Prostate gland (tissue), 2 donors: ENCODE measurements around the gene RGS13. TPM values are rescaled to one million over a fixed set of nuclear protein-coding genes. Genes with fewer than 3 reads are reported as not detected.

Source experiments
- DNase-seq: peaks from one replicate; pipeline ENCODE4 v3.0.0-alpha.2; 2019; ENCODE audit warnings: low spot score
- H3K27ac ChIP-seq, 2 donors: fragments of 200-600 bp; sonication (generic); 2 replicates each; pipeline ENCODE4 v1.5.1; 2017 to 2019
- H3K27me3 ChIP-seq: fragments of 200-600 bp; sonication (generic); replicated peaks from 2 replicates; pipeline ENCODE4 v1.5.1; 2019; ENCODE audit not compliant: insufficient read depth
- H3K36me3 ChIP-seq, 2 donors: fragments of 200-600 bp; sonication (generic); 1 replicate in 1 of 2; 2 replicates in 1 of 2; pipeline versions ENCODE4 v1.5.1 to v1.8.1; 2017 to 2019
- H3K4me1 ChIP-seq: fragments of 200-600 bp; sonication (generic); replicated peaks from 2 replicates; pipeline ENCODE4 v1.5.1; 2019
- H3K4me3 ChIP-seq, 2 donors: fragments of 200-600 bp; sonication (generic); 2 replicates each; pipeline ENCODE4 v1.5.1; 2017 to 2019
- H3K9me3 ChIP-seq: fragments of 200-600 bp; sonication (generic); 2 replicates; pipeline ENCODE4 v1.5.1; 2017
- POLR2A ChIP-seq: fragments of 450-650 bp; IDR thresholded peaks from one replicate; pipeline ENCODE4 v1.6.1; 2016; ENCODE audit warnings: antibody characterized with exemption, mild to moderate bottlenecking
- POLR2AphosphoS5 ChIP-seq: sonication (generic); formaldehyde crosslinking; IDR thresholded peaks from one replicate; pipeline ENCODE4 v1.6.1; 2017; ENCODE audit warnings: antibody characterized with exemption
- WGBS: methylation state at CpG from one replicate; pipeline ENCODE4 v1.1.5; 2018; 5-methylcytosine and 5-hydroxymethylcytosine counted together
- intact Hi-C: fragments of 100-400 bp; cut with DNase I; formaldehyde crosslinking; loops from one replicate; pipeline ENCODE4 v1.14.2; 2022
- total RNA-seq, 2 donors: library from RNA; depleted of rRNA; stranded (reverse); fragments of >200 nt; gene quantifications; one replicate each; pipeline ENCODE4 v1.1.0, GENCODE V29; 2016
- TF ChIP-seq, protein P1 (sequence below), 4 experiments: fragments of 200-600 bp in 2 of 4; fragments of 450-650 bp in 2 of 4; sonication (generic) in 2 of 4; IDR thresholded peaks; 1 replicate in 3 of 4; 2 replicates in 1 of 4; pipeline ENCODE4 v1.5.1; 2016 to 2019; ENCODE audit warnings: antibody characterized with exemption in 4 of 4, mild to moderate bottlenecking in 2 of 4, moderate library complexity in 2 of 4

The RGS13 gene
- total RNA-seq, 2 donors from 2014 or later = not detected

DNA sequence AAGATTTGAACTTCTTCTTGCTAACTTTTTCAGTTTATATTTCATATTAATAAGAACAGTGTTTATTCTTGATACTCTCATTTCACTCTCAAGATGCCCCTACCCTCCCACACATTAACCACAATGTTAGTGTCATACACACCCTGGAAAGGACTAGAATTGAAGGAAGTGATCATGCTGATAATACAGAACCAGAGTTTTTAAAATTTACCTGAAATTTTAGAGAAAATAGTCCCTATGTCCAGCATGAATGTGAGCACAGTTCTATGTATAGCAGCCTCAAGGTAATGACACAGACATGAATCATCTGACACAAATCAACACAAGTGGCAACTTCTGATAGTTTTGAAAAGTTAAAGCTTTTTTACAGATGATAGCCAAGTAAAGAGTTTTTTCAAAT is 34.4 kb upstream of the RGS13 start:
- no peak for DNase-seq
- no peak overlapping the region for H3K27ac ChIP-seq
- intact Hi-C loops = loop anchor here (10.0 kb wide), 1 partner anchor 423 kb away; no protein-coding TSS in a partner anchor
- TF ChIP-seq, protein P1, sequence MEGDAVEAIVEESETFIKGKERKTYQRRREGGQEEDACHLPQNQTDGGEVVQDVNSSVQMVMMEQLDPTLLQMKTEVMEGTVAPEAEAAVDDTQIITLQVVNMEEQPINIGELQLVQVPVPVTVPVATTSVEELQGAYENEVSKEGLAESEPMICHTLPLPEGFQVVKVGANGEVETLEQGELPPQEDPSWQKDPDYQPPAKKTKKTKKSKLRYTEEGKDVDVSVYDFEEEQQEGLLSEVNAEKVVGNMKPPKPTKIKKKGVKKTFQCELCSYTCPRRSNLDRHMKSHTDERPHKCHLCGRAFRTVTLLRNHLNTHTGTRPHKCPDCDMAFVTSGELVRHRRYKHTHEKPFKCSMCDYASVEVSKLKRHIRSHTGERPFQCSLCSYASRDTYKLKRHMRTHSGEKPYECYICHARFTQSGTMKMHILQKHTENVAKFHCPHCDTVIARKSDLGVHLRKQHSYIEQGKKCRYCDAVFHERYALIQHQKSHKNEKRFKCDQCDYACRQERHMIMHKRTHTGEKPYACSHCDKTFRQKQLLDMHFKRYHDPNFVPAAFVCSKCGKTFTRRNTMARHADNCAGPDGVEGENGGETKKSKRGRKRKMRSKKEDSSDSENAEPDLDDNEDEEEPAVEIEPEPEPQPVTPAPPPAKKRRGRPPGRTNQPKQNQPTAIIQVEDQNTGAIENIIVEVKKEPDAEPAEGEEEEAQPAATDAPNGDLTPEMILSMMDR (IDR thresholded peaks at IDR 0.05) = no peak
- no peak for TF ChIP-seq POLR2AphosphoS5
- TF ChIP-seq POLR2A = no peak
- H3K4me1 ChIP-seq = no peaks in the 10 kb centered on the region
- H3K9me3 ChIP-seq = no peaks in the 10 kb centered on the region
- H3K27me3 ChIP-seq = no peaks in the 10 kb centered on the region
- H3K36me3 ChIP-seq = no peaks in the 10 kb centered on the region
- H3K4me3 ChIP-seq = no peak overlapping the region

DNA sequence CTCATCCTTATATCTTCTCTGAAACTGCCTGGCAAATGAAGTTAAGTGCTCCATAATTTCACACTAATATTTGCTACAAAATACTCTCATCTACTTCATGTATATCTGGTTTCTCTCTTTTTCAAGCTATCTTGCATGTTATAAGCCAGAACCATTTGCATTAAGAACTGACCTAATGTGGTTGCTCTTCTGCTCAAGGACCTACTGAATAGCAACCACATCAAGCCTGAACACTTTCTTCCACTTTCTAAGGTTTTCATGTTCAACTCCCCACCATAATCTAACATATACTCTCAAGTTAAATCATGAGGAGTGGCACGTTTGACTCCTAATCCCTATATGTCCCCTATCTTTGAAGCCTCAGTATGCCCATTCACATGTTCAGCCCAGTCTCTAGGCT is 33.2 kb upstream of the RGS13 start:
- H3K27ac ChIP-seq = no peak overlapping the region
- H3K9me3 ChIP-seq = no peaks in the 10 kb centered on the region
- H3K4me1 ChIP-seq = no peaks in the 10 kb centered on the region
- intact Hi-C loops = loop anchor here (10.0 kb wide), 1 partner anchor 422 kb away; no protein-coding TSS in a partner anchor
- no peak for DNase-seq
- no peaks in the 10 kb centered on the region for H3K27me3 ChIP-seq
- WGBS = 92% methylated on average over 1 of the region's 1 CpG
- TF ChIP-seq POLR2A = no peak
- TF ChIP-seq POLR2AphosphoS5 = no peak
- TF ChIP-seq, protein P1 (IDR thresholded peaks at IDR 0.05) = no peak
- no peaks in the 10 kb centered on the region for H3K36me3 ChIP-seq
- H3K4me3 ChIP-seq = no peak overlapping the region

DNA sequence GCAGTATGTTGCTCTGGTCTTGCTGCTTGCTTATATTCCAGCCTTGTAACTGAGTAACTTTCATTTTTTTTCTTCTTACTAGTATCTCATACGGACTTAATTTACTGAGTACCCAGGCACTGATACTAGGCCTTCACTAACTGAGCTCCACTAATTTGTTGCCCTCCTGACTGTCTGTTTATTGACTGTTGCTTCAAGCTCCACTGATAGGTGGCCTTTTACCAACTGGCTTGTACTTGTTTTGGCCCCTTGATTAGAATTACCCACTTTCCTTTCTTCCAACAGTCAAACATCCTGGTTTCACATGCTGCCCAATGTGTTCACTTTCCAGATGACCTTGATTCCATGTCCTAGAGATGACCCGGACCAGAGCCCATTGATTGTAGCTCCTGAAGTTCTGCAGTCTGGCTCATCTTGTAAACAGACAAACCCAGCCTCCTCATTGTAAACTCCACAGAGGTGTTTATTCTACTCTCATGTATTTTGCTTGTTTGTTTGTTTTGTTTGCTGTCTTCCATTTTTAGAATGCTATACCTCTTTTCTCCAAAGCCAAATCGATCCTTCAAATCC is 32.6 kb upstream of the RGS13 start:
- no peak overlapping the region for H3K4me3 ChIP-seq

DNA sequence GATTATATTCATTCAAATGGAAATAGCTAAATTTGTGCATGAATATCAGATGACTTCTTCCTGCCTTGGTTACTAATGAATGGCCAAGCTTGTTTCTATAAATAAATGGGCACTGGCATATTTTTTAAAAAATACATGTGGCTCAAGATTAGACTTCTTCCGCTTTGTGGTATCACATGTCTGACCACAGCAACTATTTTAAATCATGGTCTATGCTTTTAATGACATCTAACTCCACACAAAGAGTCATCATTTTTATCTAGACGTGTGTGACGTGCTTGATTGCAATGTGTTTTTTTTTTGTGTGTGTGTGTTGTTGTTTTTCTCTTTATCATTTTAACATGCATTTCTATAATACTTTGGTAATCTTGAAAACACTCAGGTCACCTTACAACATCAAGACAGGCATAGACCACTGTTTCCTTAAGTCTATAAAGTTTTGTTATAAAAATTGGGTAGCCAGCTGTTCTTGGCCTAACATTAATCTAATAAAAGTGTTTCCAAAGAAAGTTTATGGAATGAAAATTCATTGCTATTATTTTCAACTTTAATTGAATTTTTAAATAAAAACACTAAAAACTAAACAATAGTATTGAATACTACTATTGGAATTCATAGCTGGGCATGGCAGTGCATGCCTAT is 30.8 kb upstream of the RGS13 start:
- TF ChIP-seq, protein P1 (IDR thresholded peaks at IDR 0.05) = no peak
- TF ChIP-seq POLR2AphosphoS5 (no peak), POLR2A (no peak)
- H3K4me3 ChIP-seq = no peak overlapping the region
- intact Hi-C loops = loop anchor here (10.0 kb wide), 1 partner anchor 420 kb away; no protein-coding TSS in a partner anchor
- no peaks in the 10 kb centered on the region for H3K9me3 ChIP-seq
- no peak for DNase-seq
- no peaks in the 10 kb centered on the region for H3K4me1 ChIP-seq
- H3K27me3 ChIP-seq = no peaks in the 10 kb centered on the region
- H3K36me3 ChIP-seq = no peaks in the 10 kb centered on the region
- no peak overlapping the region for H3K27ac ChIP-seq
- WGBS = 84% methylated on average over 3 of the region's 3 CpGs

More for the DNA sequence above, 32.6 kb upstream of the RGS13 start:
- intact Hi-C loops = loop anchor here (10.0 kb wide), 1 partner anchor 421 kb away; no protein-coding TSS in a partner anchor
- TF ChIP-seq POLR2A (no peak), POLR2AphosphoS5 (no peak)
- TF ChIP-seq, protein P1 (IDR thresholded peaks at IDR 0.05) = no peak
- 75% methylated on average over 3 of the region's 3 CpGs for WGBS
- H3K4me1 ChIP-seq = no peaks in the 10 kb centered on the region
- no peaks in the 10 kb centered on the region for H3K9me3 ChIP-seq
- no peaks in the 10 kb centered on the region for H3K36me3 ChIP-seq
- DNase-seq = no peak
- H3K27ac ChIP-seq = no peak overlapping the region
- no peaks in the 10 kb centered on the region for H3K27me3 ChIP-seq

DNA sequence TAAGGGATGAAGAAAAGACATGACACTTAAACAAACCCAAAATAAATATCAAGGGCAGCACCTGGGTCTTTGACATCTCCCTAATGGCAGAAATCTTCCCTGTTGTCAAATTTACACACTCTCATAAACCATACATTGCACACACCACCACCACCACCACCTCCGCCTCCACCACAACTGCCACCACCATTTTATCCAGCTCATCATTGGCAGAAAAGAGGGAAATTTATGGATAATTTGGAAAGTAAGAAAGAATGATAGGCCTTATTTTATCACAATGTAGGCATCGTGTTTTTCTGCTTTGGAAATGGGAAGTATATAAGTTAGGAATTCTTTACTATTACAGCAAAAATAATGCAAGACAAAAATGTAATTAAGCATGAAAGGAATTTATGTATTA is 27.3 kb upstream of the RGS13 start:
- Histone ChIP-seq H3K27ac (no peak overlapping the region), H3K4me1 (no peaks in the 10 kb centered on the region), H3K4me3 (no peak overlapping the region), H3K36me3 (no peaks in the 10 kb centered on the region), H3K9me3 (no peaks in the 10 kb centered on the region), H3K27me3 (no peaks in the 10 kb centered on the region)
- intact Hi-C loops = loop anchor here (2.0 to 10.0 kb wide), 2 partner anchors 132 to 416 kb away; no protein-coding TSS in a partner anchor
- TF ChIP-seq POLR2A (no peak), POLR2AphosphoS5 (no peak)
- TF ChIP-seq, protein P1 (IDR thresholded peaks at IDR 0.05) = no peak
- 69% methylated on average over 2 of the region's 2 CpGs for WGBS
- DNase-seq = no peak
